ENCODE measurements around the gene USP34. TPM values are rescaled to one million over a fixed set of nuclear protein-coding genes. Genes with fewer than 3 reads are reported as not detected.
"Not testable (repeated sequence)": the region's sequence is repeated elsewhere in the genome, so short reads cannot be mapped to it uniquely, and the experiment has no call there.

The USP34 gene
- total and polyA plus RNA-seq, 8 donors, result 86.5 to 191 (median 158) TPM

- H3K9me3 ChIP-seq, result no peaks in the 10 kb centered on the region
- TF ChIP-seq CTCF (IDR thresholded peaks at IDR 0.05), result no peak
- DNase-seq (no peak), ATAC-seq (no peak)
- intact Hi-C loops (cut with DNase I), result no loop called here
- no peaks in the 10 kb centered on the region for H3K36me3 ChIP-seq
- H3K4me3 ChIP-seq, result no peak overlapping the region
- H3K4me1 ChIP-seq, result peaks cover 3 to 13% of the 10 kb centered on the region in 2 donors
- no peak overlapping the region for H3K27ac ChIP-seq
- no peaks in the 10 kb centered on the region for H3K27me3 ChIP-seq
Measured at GRCh38 chr2:61173116-61173515, 297.8 kb downstream of the USP34 start.

GRCh38 chr2:61172671-61173070 lies 298.2 kb downstream of the USP34 start:
- no peaks in the 10 kb centered on the region for H3K36me3 ChIP-seq
- H3K27me3 ChIP-seq, result no peaks in the 10 kb centered on the region
- H3K4me3 ChIP-seq, result no peak overlapping the region
- peaks cover 0 to 9% of the 10 kb centered on the region in 2 donors for H3K4me1 ChIP-seq
- no peak overlapping the region for H3K27ac ChIP-seq
- no peaks in the 10 kb centered on the region for H3K9me3 ChIP-seq
- no peak for DNase-seq
- TF ChIP-seq CTCF (IDR thresholded peaks at IDR 0.05), result no peak
- ATAC-seq, result no peak
- intact Hi-C loops (cut with DNase I), result no loop called here

DNA sequence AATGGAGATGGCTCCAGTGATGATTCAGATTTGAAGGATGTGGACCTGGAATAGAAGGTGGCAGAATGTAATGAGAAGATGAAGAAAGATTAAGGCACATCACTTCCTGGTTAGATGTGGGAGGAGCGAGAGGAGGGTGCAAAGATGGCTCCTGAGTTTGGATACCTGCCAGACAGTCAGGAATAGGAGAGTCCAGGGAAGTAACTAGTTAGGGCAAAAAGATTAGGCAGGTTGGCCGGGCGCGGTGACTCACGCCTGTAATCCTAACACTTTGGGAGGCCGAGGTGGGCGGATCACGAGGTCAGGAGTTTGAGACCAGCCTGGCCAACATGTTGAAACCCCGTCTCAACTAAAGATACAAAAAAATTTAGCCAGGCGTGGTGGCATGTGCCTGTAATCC lies 303.3 kb downstream of the USP34 start:
- no peaks in the 10 kb centered on the region for H3K9me3 ChIP-seq
- DNase-seq, result no peak
- no peak overlapping the region for H3K4me3 ChIP-seq
- intact Hi-C loops (cut with DNase I), result no loop called here
- H3K4me1 ChIP-seq, result no peaks in the 10 kb centered on the region
- no peak for ATAC-seq
- no peaks in the 10 kb centered on the region for H3K27me3 ChIP-seq
- H3K27ac ChIP-seq, result no peak overlapping the region
- TF ChIP-seq CTCF (IDR thresholded peaks at IDR 0.05), result no peak
- peaks cover 0 to 30% of the 10 kb centered on the region in 2 donors for H3K36me3 ChIP-seq

- Histone ChIP-seq H3K4me1 (no peaks in the 10 kb centered on the region), H3K27me3 (no peaks in the 10 kb centered on the region), H3K9me3 (no peaks in the 10 kb centered on the region), H3K36me3 (peaks cover 0 to 30% of the 10 kb centered on the region in 2 donors), H3K4me3 (no peak overlapping the region), H3K27ac (no peak overlapping the region)
- DNase-seq, result no peak
- no peak for ATAC-seq
- TF ChIP-seq CTCF (IDR thresholded peaks at IDR 0.05), result no peak
- intact Hi-C loops (cut with DNase I), result no loop called here
Measured at GRCh38 chr2:61165946-61166345, 304.9 kb downstream of the USP34 start.

DNA sequence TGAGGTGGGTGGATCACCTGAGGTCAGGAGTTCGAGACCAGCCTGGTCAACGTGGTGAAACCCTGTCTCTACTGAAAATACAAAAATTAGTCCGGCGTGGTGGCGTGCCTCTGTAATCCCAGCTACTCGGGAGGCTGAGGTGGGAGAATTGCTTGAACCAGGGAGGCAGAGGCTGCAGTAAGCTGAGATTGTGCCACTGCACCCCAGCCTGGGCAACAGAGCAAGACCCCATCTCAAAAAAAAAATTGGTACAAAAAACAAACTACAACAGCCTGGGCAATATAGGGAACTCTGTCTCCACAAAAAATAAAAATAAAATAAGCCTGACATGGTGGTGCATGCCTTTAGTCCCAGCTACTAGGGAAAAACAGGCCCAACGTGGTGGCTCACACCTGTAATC lies 305.8 kb downstream of the USP34 start:
- H3K4me1 ChIP-seq; intact Hi-C loops (cut with DNase I); H3K27ac ChIP-seq; H3K27me3 ChIP-seq; DNase-seq; H3K4me3 ChIP-seq; ATAC-seq; H3K9me3 ChIP-seq: not testable (repeated sequence)
- H3K36me3 ChIP-seq, result peaks cover 0 to 30% of the 10 kb centered on the region in 2 donors

GRCh38 chr2:61162721-61163120 lies 308.2 kb downstream of the USP34 start:
- Histone ChIP-seq H3K27ac (no peak overlapping the region), H3K27me3 (no peaks in the 10 kb centered on the region), H3K9me3 (peaks cover 0 to 11% of the 10 kb centered on the region in 2 donors), H3K4me3 (no peak overlapping the region), H3K4me1 (no peaks in the 10 kb centered on the region), H3K36me3 (peaks cover 0 to 43% of the 10 kb centered on the region in 2 donors)
- intact Hi-C loops (cut with DNase I), result no loop called here
- no peak for TF ChIP-seq CTCF (IDR thresholded peaks at IDR 0.05)
- ATAC-seq, result no peak
- no peak for DNase-seq

Data from left lung (tissue), 10 donors.